IMR-90 (cell line): Measurements from ENCODE around the gene SLC38A5.
"Not testable (repeated sequence)": the region's sequence is repeated elsewhere in the genome, so short reads cannot be mapped to it uniquely, and the experiment has no call there.

ENCODE experiments used
- BHLHE40 ChIP-seq: fragments of 150-350 bp; IDR thresholded peaks from 2 replicates; pipeline ENCODE4 v1.6.1; 2016; ENCODE audit warnings: mild to moderate bottlenecking, low read depth, low read length
- CEBPB ChIP-seq: IDR thresholded peaks from 2 replicates; pipeline ENCODE4 v1.6.1; 2012; ENCODE audit warnings: low read depth, low read length, improper control_type of control experiment
- ELK1 ChIP-seq: fragments of 150-350 bp; IDR thresholded peaks from 2 replicates; pipeline ENCODE4 v1.6.1; 2016; ENCODE audit warnings: low read depth, mild to moderate bottlenecking, low read length, moderate library complexity, borderline replicate concordance
- MAFK ChIP-seq: IDR thresholded peaks from 2 replicates; pipeline ENCODE4 v1.6.1; 2012; ENCODE audit warnings: low read depth, low read length, improper control_type of control experiment
- MAZ ChIP-seq: IDR thresholded peaks from 2 replicates; pipeline ENCODE4 v1.6.1; 2012; ENCODE audit warnings: low read depth, mild to moderate bottlenecking, low read length, improper control_type of control experiment, moderate library complexity, borderline replicate concordance
- MXI1 ChIP-seq: IDR thresholded peaks from 2 replicates; pipeline ENCODE4 v1.6.1; 2012; ENCODE audit warnings: low read depth, mild to moderate bottlenecking, low read length, moderate library complexity, borderline replicate concordance
- NFE2L2 ChIP-seq: fragments of 150-350 bp; IDR thresholded peaks from 2 replicates; pipeline ENCODE4 v1.6.1; 2016; ENCODE audit warnings: low read depth, mild to moderate bottlenecking, low read length
- POLR2A ChIP-seq: IDR thresholded peaks from 2 replicates; pipeline ENCODE4 v1.6.1; 2012; ENCODE audit warnings: mild to moderate bottlenecking, low read depth, low read length
- RAD21 ChIP-seq: IDR thresholded peaks from 2 replicates; pipeline ENCODE4 v1.6.1; 2012; ENCODE audit warnings: low read length, improper control_type of control experiment
- RCOR1 ChIP-seq: IDR thresholded peaks from 2 replicates; pipeline ENCODE4 v1.6.1; 2012; ENCODE audit warnings: mild to moderate bottlenecking, low read length, improper control_type of control experiment; ENCODE audit not compliant: insufficient replicate concordance
- RFX5 ChIP-seq: IDR thresholded peaks from 2 replicates; pipeline ENCODE4 v1.8.0; 2012; ENCODE audit warnings: low read depth, mild to moderate bottlenecking, low read length, moderate library complexity
- SMC3 ChIP-seq: fragments of 150-350 bp; IDR thresholded peaks from 2 replicates; pipeline ENCODE4 v1.6.1; 2016; ENCODE audit warnings: low read depth, mild to moderate bottlenecking, antibody characterized with exemption, low read length, moderate library complexity
- TF ChIP-seq, protein P1 (sequence below): conservative IDR thresholded peaks from 2 replicates; pipeline ENCODE4 v1.5.1; 2012; ENCODE audit warnings: mild to moderate bottlenecking, low read depth, low read length, improper control_type of control experiment
- TF ChIP-seq, protein P2 (sequence below): fragments of 150-350 bp; IDR thresholded peaks from 2 replicates; pipeline ENCODE4 v1.6.1; 2017; ENCODE audit warnings: mild to moderate bottlenecking, antibody characterized with exemption, low read length, low read depth

- TF ChIP-seq ELK1, POLR2A, CEBPB, RAD21, BHLHE40, MAZ, MAFK, NFE2L2, MXI1, RCOR1, SMC3, RFX5: not testable (repeated sequence)
- TF ChIP-seq, protein P1, sequence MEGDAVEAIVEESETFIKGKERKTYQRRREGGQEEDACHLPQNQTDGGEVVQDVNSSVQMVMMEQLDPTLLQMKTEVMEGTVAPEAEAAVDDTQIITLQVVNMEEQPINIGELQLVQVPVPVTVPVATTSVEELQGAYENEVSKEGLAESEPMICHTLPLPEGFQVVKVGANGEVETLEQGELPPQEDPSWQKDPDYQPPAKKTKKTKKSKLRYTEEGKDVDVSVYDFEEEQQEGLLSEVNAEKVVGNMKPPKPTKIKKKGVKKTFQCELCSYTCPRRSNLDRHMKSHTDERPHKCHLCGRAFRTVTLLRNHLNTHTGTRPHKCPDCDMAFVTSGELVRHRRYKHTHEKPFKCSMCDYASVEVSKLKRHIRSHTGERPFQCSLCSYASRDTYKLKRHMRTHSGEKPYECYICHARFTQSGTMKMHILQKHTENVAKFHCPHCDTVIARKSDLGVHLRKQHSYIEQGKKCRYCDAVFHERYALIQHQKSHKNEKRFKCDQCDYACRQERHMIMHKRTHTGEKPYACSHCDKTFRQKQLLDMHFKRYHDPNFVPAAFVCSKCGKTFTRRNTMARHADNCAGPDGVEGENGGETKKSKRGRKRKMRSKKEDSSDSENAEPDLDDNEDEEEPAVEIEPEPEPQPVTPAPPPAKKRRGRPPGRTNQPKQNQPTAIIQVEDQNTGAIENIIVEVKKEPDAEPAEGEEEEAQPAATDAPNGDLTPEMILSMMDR, result not testable (repeated sequence)
- TF ChIP-seq, protein P2, sequence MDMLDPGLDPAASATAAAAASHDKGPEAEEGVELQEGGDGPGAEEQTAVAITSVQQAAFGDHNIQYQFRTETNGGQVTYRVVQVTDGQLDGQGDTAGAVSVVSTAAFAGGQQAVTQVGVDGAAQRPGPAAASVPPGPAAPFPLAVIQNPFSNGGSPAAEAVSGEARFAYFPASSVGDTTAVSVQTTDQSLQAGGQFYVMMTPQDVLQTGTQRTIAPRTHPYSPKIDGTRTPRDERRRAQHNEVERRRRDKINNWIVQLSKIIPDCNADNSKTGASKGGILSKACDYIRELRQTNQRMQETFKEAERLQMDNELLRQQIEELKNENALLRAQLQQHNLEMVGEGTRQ, result not testable (repeated sequence)
Observed at GRCh38 chrX:48447201-48447600, 22.9 kb downstream of the SLC38A5 start.
